ENCODE data around the gene PLEKHF1.
"Not testable (repeated sequence)": the region's sequence is repeated elsewhere in the genome, so short reads cannot be mapped to it uniquely, and the experiment has no call there.

The PLEKHF1 gene, protein sequence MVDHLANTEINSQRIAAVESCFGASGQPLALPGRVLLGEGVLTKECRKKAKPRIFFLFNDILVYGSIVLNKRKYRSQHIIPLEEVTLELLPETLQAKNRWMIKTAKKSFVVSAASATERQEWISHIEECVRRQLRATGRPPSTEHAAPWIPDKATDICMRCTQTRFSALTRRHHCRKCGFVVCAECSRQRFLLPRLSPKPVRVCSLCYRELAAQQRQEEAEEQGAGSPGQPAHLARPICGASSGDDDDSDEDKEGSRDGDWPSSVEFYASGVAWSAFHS

DNA sequence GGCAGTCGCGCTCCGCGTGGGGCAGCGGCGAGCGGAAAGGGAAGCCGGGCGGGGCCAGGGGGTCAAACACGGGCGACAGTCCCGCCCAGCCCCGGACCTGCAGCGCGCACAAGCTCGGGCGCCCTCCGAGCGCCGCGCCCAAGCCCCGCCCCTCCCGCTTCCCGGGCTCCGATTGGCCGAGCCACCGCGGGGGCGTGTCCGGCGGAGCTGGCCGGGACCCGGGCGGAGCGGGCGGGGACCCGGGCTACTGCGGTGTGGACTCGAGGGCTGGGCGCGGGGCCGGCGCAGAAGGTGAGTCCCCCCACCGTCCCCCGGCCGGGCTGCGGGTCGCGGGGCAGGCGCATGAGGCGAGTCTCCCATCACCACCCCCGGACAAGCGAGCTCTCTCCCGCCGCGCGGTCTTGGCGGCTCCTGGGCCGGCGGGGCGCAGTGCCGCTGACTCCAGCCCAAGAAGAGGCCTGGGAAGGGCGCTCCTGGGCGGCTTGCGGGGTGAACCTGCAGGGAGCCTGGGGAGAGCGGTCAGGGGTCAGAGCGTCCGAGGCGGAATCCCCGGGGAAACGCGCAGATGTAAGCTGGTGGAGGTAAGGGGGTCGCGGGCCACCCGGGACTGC, at the start of gene PLEKHF1:
TSS of gene PLEKHF1 (plus strand) at position 247 of the 611 bp plus-strand sequence. CDS start 8,379 bp downstream, outside the sequence.
- peak; percentile 94 for DNase-seq (ENCODE audit: low read depth, low spot score)

DNA sequence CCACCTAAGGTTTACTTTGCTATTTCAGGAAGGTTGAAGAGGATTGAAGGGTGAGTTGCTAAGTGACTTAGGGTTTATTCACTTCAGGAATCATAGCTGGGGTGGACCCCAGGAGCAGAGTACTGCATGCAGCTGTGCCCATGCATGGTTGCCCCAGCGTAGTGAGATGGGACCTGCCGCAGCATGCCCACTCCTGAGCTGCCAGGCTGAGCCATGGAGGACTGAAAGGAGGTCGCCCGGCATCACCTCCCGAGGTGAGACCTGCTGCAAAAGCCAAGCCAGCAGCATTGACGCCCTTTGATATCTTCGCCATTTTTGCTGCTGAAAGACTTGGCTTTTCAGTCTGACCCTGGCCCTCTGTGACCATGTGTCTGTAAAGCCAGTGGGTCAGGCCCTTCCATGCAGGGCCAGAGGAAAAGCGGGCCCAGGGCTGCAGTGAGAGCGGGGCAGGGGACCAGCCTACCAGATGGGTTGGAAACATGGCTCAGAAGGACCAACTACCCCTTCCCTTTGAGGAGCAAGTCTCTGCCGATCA, 49.3 kb upstream of the PLEKHF1 start:
- no peak for DNase-seq (ENCODE audit: low read depth, low spot score)

DNA sequence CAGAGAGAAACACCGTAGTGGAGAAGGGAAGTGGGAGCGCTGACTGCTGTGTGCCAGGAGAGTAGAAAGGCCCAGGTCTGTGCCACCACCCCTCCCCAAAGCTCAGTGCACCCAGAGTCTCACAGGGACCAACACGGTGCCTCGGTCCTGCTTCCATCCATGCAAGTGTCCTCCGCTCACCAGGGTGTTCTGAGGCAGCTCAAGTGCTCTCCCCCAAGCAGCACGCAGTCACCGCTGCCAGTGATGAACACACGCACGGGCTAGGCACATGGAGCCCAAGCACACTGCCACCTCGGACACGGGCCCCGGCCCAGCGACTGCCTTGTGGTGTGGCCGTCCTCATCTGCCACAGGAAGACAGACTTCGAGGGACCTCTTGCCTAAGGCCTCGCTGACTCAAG, 48.7 kb upstream of the PLEKHF1 start:
- no peak for DNase-seq (ENCODE audit: low read depth, low spot score)

DNA sequence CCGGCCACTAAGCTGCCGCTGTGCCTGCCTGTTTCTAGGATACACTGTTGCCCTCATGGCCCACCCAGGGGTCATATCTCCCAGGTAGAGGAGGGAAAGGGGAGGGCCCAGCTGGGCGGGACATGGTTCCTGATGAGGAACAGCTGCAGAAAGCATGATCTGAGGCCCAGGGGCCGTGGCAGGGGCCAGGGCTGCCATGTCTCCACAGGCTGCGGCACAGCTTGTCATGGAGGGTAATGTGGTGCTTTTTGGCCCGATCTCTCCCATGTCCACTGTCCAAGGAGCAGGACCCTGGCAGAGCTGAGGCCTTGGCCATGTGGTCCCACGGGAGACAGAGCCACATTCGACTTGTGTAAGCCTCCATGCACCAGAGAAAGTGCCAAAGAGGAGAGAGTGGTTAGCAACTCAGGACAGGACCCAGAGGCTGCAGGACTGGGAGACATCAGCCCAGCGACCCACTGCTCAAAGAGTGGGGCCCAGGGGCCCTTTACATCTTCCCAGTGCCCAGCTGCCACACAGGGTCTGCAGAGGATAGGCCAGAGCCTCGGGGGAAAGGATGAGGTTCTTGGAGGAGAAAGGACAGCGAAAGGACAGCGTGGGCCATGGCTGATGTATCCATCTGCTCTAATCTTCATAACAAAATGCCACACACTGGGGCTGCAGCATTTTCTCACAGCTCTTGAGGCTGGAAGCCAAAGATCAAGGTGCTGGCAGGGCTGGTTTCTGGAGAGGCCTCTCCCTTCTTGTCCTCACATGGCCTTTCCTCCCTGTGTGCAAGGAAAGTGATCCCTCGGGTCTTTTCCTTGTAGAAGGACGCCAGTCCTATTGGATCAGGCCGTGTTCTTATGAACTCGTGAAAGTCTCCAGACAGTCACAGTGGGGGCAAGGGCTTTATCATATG, 47.6 kb upstream of the PLEKHF1 start:
- DNase-seq (ENCODE audit: low read depth, low spot score): no peak

DNA sequence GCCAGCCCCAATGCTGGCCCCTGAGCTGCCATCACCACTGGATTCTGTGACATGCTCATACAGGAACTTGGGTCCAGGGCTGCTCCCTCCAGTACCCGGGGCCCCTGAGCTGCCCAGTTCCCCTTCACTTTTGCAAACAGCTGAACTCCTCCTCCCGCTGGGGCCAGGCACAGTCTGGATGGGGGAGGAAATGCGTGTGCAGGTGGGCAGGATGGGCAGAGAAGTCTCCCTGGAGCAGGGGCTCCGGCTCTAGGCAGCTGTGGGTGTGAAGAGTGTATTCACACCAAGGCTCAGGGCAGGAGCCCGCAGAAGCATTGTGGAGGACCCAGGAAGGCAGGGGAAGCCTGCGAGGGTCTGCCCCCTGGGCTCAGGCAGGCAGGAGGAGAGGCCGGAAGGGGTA, 46.8 kb upstream of the PLEKHF1 start:
- no peak for DNase-seq (ENCODE audit: low read depth, low spot score)

DNA sequence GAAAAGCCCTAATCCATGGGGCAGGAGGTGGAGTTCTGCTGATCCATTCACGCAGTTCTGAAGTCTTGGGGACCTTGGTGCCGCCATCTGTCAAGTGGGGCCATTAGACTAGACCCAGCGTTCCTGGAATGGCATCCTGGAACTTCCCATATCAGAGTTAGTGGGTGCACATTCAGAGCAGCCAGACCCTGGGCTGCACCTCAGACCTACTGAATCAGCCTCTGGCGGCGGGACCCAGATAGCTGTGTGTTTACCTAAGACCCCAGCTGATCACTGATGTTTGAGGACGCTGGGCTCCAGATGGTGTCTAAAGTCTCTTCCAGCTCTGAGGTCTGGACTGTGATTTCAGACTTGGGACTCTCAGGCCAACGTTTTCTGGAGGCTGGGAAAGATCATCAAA, 46.4 kb upstream of the PLEKHF1 start:
- DNase-seq (ENCODE audit: low read depth, low spot score): no peak

- DNase-seq (ENCODE audit: low read depth, low spot score): no peak
Measured at GRCh38 chr19:29620931-29621351, 44.3 kb upstream of the PLEKHF1 start.

DNA sequence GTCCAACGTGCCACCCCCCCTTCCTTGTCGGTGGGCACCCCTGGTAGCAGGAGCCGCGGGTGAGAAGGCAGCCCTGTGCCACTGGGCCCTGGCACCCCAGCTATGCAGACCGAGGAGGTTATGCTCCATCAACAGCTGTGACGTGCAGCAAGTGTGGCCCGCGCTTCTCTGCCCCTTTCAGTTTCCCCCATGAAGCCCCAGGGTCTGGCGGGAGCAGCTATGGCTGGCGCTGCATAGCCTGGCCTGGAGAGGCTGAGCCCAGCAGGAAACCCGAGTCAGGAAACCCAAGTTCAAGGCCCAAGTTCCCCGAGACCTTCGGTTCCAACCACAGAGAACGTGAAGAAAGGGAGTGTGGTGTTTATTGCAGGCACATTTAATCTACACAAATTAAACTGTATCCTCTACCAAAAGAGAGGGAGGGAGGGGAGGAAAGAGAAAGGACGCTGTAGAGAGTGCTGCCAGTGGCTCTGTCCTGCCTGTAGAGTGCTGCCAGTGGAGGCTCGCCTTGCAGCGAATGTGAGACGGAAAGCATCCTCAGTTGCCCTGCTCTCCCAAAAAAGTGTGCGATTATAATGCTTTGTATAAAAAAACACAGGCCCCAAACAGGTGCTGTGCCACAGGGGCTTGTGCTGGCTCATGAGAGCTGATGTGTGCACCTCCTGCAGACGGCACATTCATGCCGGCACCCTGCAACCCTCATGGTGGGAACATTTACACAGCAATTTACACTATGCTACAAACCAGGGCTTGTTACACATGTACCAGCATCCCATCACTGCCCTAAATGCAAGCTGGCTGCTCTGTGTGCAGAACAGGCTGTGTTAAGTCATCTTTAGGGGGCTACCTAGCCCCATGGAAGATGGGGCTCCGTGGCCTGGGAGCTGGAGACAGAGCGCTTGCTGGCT, 42.8 kb upstream of the PLEKHF1 start:
- peak; percentile 71 for DNase-seq (ENCODE audit: low read depth, low spot score)

DNA sequence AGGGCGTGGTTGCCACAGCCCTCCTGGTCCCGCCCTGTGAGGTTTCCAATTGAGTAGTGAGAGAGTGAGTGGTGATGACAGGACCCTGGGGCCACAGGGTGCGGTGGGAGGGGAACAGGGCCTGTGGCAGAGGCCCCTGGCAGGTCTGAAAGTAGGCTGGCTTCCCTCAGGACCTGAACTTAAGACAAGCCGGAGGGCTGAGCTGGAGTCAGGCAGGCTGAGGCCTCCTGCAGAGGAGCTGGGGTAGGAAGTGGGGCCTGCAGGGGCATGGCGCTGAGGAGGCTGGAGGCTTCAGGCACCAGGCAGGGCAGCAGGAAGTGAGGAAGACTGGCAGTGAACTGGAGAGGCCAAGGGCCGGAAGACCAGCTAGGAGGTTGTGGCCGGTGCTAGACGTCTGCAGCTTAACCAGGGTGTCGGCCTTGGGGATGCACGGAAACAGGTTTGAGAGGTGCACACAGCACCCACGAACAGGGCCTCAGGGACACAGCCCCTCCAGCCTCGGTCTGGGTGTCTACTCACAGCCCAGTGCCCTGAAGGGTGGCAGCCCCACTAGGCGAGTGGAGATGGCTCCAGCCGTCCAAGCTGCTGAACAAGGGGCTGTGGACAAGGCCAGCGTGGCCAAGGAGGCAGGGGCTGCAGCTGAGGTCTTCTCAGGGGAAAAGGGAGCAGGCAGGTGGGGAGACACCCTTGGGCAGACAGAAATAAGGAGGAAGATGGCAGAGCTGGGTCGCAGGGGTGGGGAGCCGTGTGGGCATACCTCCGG, 41.4 kb upstream of the PLEKHF1 start:
- no peak for DNase-seq (ENCODE audit: low read depth, low spot score)

- DNase-seq (ENCODE audit: low read depth, low spot score): peak; percentile 26
Measured at GRCh38 chr19:29624489-29625185, 40.6 kb upstream of the PLEKHF1 start.

GRCh38 chr19:29625186-29625651, 40.0 kb upstream of the PLEKHF1 start:
- no peak for DNase-seq (ENCODE audit: low read depth, low spot score)

DNA sequence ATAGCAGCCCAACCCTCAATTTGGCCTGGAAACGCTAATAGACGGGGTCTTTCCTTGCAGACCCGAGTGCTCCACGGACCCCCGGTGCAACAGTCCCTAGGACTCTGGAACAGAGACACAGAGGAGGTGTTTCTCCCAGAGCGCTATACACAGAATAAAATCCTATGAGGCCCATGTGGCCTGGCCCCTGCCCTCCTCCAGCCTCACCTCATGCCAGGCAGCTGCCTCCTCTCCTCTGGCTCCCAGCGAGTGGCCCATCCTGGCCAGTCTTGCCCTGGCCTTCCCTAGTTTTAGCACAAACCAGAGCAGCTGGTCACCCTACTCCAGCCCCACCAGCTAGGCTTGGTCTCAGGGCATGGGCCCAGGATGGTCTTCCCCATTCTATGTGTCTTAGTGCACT, 38.9 kb upstream of the PLEKHF1 start:
- DNase-seq (ENCODE audit: low read depth, low spot score): no peak

- not testable (repeated sequence) for DNase-seq (ENCODE audit: low read depth, low spot score)
Measured at GRCh38 chr19:29626832-29627231, 38.4 kb upstream of the PLEKHF1 start.

- no peak for DNase-seq (ENCODE audit: low read depth, low spot score)
Measured at GRCh38 chr19:29628661-29629385, 36.4 kb upstream of the PLEKHF1 start.

GRCh38 chr19:29629836-29630534, 35.3 kb upstream of the PLEKHF1 start:
- no peak for DNase-seq (ENCODE audit: low read depth, low spot score)

DNA sequence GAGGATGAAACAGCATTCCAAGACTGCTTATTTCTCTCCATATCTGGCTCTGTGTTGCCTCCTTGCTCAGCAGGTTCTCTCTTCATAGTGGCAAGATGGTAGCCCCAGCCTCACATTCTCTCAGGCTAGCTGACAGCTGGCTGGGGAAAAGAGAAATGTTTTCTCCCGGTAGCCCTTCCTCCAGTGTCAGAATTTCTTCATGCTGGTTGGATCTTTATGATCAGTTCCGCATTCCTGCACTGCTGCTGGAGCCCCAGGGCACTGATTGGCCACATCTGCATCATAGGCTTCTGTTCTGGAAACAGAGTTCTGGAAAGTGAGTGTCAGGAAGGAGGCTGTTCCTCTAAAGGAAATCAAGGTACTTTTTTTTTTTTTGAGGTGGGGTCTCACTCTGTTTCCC, 34.6 kb upstream of the PLEKHF1 start:
- DNase-seq (ENCODE audit: low read depth, low spot score): no peak

DNA sequence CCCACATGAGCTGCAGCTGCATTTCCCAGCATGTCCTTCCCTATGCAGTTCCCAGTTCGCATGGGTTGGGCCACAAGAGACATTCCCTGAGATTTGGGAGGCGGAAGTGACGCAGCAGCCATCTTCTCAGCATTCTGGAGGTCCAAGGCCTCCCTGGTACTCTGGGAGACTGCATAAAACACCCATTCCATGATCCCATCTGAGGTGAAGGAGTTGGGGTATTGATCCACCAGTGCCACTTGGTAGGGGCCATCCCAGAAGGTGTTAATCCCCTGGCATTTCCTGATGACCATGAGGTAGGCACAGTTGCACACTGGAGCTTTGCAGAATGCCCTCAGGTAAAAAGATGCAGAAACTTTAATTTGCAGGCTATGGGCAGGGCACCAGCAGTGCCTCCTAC, 33.8 kb upstream of the PLEKHF1 start:
- DNase-seq (ENCODE audit: low read depth, low spot score): no peak

DNA sequence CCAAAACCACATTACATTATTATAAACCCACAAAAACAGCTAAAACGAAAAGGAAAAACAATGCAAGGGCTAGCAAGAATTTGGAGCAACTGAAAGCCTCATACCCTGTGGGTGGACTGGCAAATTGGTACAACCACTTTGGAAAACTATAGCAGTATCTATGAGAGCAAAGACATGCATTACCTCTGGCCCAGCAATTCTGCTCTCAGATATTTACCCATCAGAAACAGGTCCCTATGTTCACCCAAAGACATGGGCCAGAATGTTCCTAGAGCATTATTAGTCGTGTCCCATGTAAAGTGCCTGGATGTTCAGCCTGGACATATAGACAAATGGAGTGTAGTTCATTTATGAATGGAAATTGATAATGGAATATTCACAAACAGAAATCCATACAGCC, 31.3 kb upstream of the PLEKHF1 start:
- DNase-seq (ENCODE audit: low read depth, low spot score): no peak
